GM12801 (cell line): ENCODE data around the gene VARS2.

Experiments
- TF ChIP-seq, protein P1 (sequence below): IDR thresholded peaks from one replicate; pipeline ENCODE4 v1.5.1; 2011; ENCODE audit warnings: control low read depth; ENCODE audit not compliant: insufficient read length; ENCODE audit errors: extremely low read depth

The VARS2 gene

DNA sequence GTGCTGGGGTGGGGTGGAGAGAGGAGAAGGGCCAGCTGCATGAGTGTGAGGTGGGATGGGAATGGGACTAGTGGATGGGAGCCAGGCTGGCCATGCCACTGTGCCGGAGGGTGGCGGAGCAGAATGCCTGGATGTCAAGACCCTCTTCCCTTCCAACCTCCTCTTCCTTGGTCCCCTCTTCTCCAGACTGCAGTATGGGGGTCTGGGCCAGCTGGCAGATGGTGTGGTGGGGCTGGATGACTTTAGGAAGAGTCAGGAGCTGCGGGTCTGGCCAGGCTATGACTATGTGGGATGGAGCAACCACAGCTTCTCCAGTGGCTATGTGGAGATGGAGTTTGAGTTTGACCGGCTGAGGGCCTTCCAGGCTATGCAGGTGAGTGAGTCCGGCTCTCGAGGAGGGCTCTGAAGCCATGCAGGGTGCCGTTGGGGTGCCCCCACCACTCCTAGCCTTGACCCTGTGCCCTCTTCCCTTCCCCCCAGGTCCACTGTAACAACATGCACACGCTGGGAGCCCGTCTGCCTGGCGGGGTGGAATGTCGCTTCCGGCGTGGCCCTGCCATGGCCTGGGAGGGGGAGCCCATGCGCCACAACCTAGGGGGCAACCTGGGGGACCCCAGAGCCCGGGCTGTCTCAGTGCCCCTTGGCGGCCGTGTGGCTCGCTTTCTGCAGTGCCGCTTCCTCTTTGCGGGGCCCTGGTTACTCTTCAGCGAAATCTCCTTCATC, 22.1 kb upstream of the VARS2 start:
- TF ChIP-seq, protein P1, sequence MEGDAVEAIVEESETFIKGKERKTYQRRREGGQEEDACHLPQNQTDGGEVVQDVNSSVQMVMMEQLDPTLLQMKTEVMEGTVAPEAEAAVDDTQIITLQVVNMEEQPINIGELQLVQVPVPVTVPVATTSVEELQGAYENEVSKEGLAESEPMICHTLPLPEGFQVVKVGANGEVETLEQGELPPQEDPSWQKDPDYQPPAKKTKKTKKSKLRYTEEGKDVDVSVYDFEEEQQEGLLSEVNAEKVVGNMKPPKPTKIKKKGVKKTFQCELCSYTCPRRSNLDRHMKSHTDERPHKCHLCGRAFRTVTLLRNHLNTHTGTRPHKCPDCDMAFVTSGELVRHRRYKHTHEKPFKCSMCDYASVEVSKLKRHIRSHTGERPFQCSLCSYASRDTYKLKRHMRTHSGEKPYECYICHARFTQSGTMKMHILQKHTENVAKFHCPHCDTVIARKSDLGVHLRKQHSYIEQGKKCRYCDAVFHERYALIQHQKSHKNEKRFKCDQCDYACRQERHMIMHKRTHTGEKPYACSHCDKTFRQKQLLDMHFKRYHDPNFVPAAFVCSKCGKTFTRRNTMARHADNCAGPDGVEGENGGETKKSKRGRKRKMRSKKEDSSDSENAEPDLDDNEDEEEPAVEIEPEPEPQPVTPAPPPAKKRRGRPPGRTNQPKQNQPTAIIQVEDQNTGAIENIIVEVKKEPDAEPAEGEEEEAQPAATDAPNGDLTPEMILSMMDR: no peak

DNA sequence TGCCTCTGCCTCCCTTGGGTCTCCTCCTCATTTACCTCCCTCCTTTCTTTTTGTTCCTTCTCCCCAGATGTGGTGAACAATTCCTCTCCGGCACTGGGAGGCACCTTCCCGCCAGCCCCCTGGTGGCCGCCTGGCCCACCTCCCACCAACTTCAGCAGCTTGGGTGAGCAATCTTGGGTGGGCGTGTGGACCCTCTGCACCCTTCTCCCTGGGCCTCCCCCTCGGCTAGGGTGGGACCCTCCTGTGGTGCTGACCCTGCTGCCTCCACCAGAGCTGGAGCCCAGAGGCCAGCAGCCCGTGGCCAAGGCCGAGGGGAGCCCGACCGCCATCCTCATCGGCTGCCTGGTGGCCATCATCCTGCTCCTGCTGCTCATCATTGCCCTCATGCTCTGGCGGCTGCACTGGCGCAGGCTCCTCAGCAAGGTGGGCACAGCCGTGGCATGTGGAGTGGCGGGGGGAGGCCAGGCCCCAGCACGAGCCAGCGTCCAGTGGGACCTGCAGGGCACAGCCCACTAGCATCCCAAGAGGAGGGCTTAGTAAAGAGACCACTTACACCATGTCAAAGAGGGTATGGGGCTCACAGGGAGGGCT, 20.9 kb upstream of the VARS2 start:
- TF ChIP-seq, protein P1: no peak

DNA sequence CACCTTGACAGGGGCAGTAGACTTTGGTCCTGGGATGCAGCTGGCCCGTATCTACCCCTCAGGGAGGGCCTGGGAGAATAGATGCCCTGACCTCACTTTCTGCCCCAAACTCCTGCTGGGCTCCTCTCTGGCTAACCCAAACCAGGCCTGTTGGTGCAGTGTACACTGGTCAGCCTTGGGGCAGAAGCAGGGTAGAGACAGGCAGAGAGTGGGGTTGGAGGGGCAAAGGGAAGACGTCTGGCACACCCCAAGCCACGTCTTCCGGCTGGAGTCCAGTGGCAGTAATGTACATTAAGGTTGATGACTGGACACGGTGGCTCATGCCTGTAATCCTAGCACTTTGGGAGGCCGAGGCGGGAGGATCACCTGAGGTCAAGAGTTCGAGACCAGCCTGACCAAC, 20.4 kb upstream of the VARS2 start:
- TF ChIP-seq, protein P1: no peak

DNA sequence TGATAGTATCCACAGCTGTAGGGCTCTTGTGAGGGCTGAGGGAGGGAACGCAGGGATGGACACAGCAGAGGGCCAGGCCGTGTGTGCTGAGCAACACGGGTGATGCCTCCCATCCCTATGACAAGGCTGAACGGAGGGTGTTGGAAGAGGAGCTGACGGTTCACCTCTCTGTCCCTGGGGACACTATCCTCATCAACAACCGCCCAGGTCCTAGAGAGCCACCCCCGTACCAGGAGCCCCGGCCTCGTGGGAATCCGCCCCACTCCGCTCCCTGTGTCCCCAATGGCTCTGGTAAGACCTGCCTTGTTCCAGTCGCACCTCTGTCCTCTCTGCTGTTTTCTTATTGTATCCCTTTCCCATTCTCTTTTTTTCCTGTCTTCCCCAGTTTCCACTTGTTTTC, 19.7 kb upstream of the VARS2 start:
- TF ChIP-seq, protein P1: no peak

DNA sequence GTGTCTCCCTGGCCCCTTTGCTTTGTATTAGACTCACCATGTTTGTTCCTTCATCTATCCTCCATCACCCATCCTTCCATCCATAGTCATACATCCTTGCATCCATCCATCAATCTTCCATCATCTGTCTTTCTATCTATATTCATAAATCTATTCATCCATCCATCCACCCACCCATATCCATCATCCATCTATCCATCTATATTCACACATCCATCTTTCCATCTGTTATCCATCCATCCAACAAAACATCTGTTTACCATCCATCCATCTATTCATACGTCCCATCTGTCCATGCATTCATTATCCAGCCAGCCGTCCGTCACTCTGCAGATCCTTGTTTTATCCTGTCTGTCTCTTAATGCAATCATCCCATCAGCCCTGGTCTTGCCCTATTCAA, 19.1 kb upstream of the VARS2 start:
- TF ChIP-seq, protein P1: no peak

DNA sequence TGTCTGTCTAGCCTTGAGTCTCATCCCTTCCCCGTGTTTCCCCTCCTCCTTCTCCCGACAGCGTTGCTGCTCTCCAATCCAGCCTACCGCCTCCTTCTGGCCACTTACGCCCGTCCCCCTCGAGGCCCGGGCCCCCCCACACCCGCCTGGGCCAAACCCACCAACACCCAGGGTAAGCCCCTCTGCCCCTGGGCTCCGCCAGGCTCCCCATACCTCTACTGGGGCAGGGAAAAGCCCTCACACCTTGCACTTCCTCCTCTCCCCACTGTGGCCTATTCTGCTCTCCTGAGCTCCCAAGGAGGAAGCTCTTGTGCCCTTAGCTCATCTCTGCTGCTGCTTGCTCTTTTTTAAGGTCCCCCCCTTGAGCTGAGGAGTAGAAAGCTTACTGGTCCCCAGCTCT, 18.7 kb upstream of the VARS2 start:
- TF ChIP-seq, protein P1: no peak

DNA sequence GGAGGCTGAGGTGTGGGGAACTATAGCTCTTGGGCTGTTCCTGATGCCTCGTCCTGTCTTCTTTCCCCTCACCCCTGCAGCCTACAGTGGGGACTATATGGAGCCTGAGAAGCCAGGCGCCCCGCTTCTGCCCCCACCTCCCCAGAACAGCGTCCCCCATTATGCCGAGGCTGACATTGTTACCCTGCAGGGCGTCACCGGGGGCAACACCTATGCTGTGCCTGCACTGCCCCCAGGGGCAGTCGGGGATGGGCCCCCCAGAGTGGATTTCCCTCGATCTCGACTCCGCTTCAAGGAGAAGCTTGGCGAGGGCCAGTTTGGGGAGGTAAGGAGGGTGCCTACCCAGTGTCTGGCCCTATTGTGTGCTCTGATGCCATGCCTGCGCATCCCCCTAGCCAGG, 17.5 kb upstream of the VARS2 start:
- TF ChIP-seq, protein P1: no peak
